SK-N-SH (cell line): Measurements from ENCODE around the gene CASP9. TPM values are rescaled to one million over a fixed set of nuclear protein-coding genes. Genes with fewer than 3 reads are reported as not detected.

Experiments used
- CTCF ChIA-PET: fragments of 300-600, 350-600 bp; formaldehyde crosslinking; extraction: SDS; loops from one replicate; lab custom pipeline; 2021; lab: Yijun Ruan, JAX
- POLR2A ChIA-PET: fragments of 350-600 bp; sonication (Branson Sonifier 250); formaldehyde crosslinking; extraction: SDS; loops from one replicate; lab custom pipeline; 2020; ENCODE audit warnings: antibody characterized with exemption, inconsistent platforms; lab: Yijun Ruan, JAX
- DNase-seq: peaks from one replicate; pipeline ENCODE4 v3.0.0; 2012
- H2AFZ ChIP-seq: fragments of 200-600 bp; sonication (generic); 2 replicates; pipeline ENCODE4 v1.8.1; 2016; ENCODE audit warnings: antibody characterized with exemption, mild to moderate bottlenecking, low read depth
- H3F3A ChIP-seq: fragments of 200-600 bp; sonication (generic); replicated peaks from 2 replicates; pipeline ENCODE3; 2016; ENCODE audit warnings: antibody characterized with exemption, mild to moderate bottlenecking; ENCODE audit not compliant: insufficient read depth
- H3K27ac ChIP-seq, 2 experiments: fragments of 200-500 bp in 1 of 2; fragments of 200-600 bp in 1 of 2; sonication (Bioruptor generic) in 1 of 2; sonication (generic), shearing (Covaris generic) in 1 of 2; 2 replicates each; pipeline versions ENCODE4 v1.5.1 to v1.6.1; 2014 to 2016; ENCODE audit warnings: low read depth in 2 of 2, inconsistent platforms in 1 of 2, low read length in 1 of 2, mild to moderate bottlenecking in 1 of 2, mixed read lengths in 1 of 2
- H3K27me3 ChIP-seq: fragments of 200-600 bp; sonication (generic), shearing (Covaris generic); 2 replicates; pipeline ENCODE4 v1.6.1; 2016; ENCODE audit warnings: mixed run types; ENCODE audit not compliant: insufficient read depth
- H3K36me3 ChIP-seq, 2 experiments: fragments of 200-500 bp in 1 of 2; fragments of 200-600 bp in 1 of 2; sonication (Bioruptor generic) in 1 of 2; sonication (generic) in 1 of 2; replicated peaks in 1 of 2; 2 replicates each; pipeline versions ENCODE3 to v1.5.1; 2014 to 2016; ENCODE audit warnings: low read length in 1 of 2, mild to moderate bottlenecking in 1 of 2; ENCODE audit not compliant: insufficient read depth in 2 of 2, control insufficient read depth in 1 of 2
- H3K4me1 ChIP-seq, 2 experiments: fragments of 200-500 bp in 1 of 2; fragments of 200-600 bp in 1 of 2; sonication (Bioruptor generic) in 1 of 2; sonication (generic), shearing (Covaris generic) in 1 of 2; 2 replicates each; pipeline versions ENCODE4 v1.5.1 to v1.6.1; 2014 to 2016; ENCODE audit warnings: low read depth in 1 of 2, low read length in 1 of 2, mixed run types in 1 of 2; ENCODE audit not compliant: insufficient read depth in 2 of 2, control insufficient read depth in 1 of 2
- H3K4me2 ChIP-seq: fragments of 200-600 bp; sonication (generic), shearing (Covaris generic); 2 replicates; pipeline ENCODE4 v1.6.1; 2017; ENCODE audit warnings: mixed run types
- H3K4me3 ChIP-seq, 2 experiments: fragments of 200-500 bp in 1 of 2; fragments of 200-600 bp in 1 of 2; sonication (Bioruptor generic) in 1 of 2; sonication (generic), shearing (Covaris generic) in 1 of 2; 2 replicates each; pipeline versions ENCODE4 v1.5.1 to v1.8.1; 2014 to 2016; ENCODE audit warnings: low read depth in 2 of 2, inconsistent platforms in 1 of 2, low read length in 1 of 2, mild to moderate bottlenecking in 1 of 2, mixed read lengths in 1 of 2, moderate library complexity in 1 of 2
- H3K79me2 ChIP-seq: fragments of 200-600 bp; sonication (generic); 2 replicates; pipeline ENCODE4 v1.8.1; 2017; ENCODE audit warnings: mild to moderate bottlenecking; ENCODE audit not compliant: insufficient read depth
- H3K9ac ChIP-seq: fragments of 200-600 bp; sonication (generic); 2 replicates; pipeline ENCODE4 v1.6.1; 2017; ENCODE audit warnings: mixed run types
- H3K9me2 ChIP-seq: fragments of 200-600 bp; sonication (generic); 2 replicates; pipeline ENCODE4 v1.6.1; 2017; ENCODE audit warnings: mixed run types
- H3K9me3 ChIP-seq: fragments of 200-600 bp; sonication (generic); 2 replicates; pipeline ENCODE4 v1.6.1; 2017; ENCODE audit warnings: mixed run types, mild to moderate bottlenecking, moderate library complexity
- H4K20me1 ChIP-seq: fragments of 200-600 bp; sonication (generic); 2 replicates; pipeline ENCODE4 v1.6.1; 2017; ENCODE audit warnings: mild to moderate bottlenecking, mixed run types; ENCODE audit not compliant: insufficient read depth
- CTCF ChIP-seq: fragments of 200-600 bp; sonication (generic); IDR thresholded peaks from 2 replicates; pipeline ENCODE4 v1.6.1; 2017; ENCODE audit warnings: antibody characterized with exemption, mild to moderate bottlenecking, moderate library complexity
- ELF1 ChIP-seq: IDR thresholded peaks from 2 replicates; pipeline ENCODE4 v1.4.0; 2012
- FOSL2 ChIP-seq: IDR thresholded peaks from 2 replicates; pipeline ENCODE4 v1.4.0; 2012; ENCODE audit warnings: low read depth, mild to moderate bottlenecking, moderate library complexity, borderline replicate concordance
- FOXJ3 ChIP-seq: sonication (generic); formaldehyde crosslinking; IDR thresholded peaks from 2 replicates; pipeline ENCODE4 v1.5.1; 2020; ENCODE audit warnings: mild to moderate bottlenecking, missing genetic modification reagents
- FOXM1 ChIP-seq: IDR thresholded peaks from 2 replicates; pipeline ENCODE4 v1.4.0; 2012; ENCODE audit warnings: low read depth, mild to moderate bottlenecking
- GABPA ChIP-seq: IDR thresholded peaks from 2 replicates; pipeline ENCODE4 v1.4.0; 2012; ENCODE audit warnings: low read depth, mild to moderate bottlenecking
- GATA2 ChIP-seq: sonication (generic); formaldehyde crosslinking; IDR thresholded peaks from 2 replicates; pipeline ENCODE4 v1.5.0; 2020; ENCODE audit warnings: mild to moderate bottlenecking, missing genetic modification reagents
- IRF3 ChIP-seq: fragments of 150-350 bp; IDR thresholded peaks from 2 replicates; pipeline ENCODE4 v1.6.1; 2016; ENCODE audit warnings: mild to moderate bottlenecking, low read depth, low read length
- JUND ChIP-seq: IDR thresholded peaks from 2 replicates; pipeline ENCODE4 v1.4.0; 2012
- MAX ChIP-seq: IDR thresholded peaks from 2 replicates; pipeline ENCODE4 v1.4.0; 2012; ENCODE audit warnings: low read depth
- NFIC ChIP-seq: IDR thresholded peaks from 2 replicates; pipeline ENCODE4 v1.4.0; 2012; ENCODE audit warnings: borderline replicate concordance
- POLR2AphosphoS5 ChIP-seq: IDR thresholded peaks from 2 replicates; pipeline ENCODE4 v1.6.1; 2012; ENCODE audit warnings: low read depth, low read length
- RAD21 ChIP-seq: IDR thresholded peaks from 2 replicates; pipeline ENCODE4 v1.6.1; 2012; ENCODE audit warnings: mild to moderate bottlenecking, low read length
- RCOR1 ChIP-seq: fragments of 150-350 bp; IDR thresholded peaks from 2 replicates; pipeline ENCODE4 v1.6.1; 2017; ENCODE audit warnings: antibody characterized with exemption, low read length
- RFX5 ChIP-seq: IDR thresholded peaks from 2 replicates; pipeline ENCODE4 v1.6.1; 2012; ENCODE audit warnings: mild to moderate bottlenecking, improper control_type of control experiment, low read length
- RXRA ChIP-seq: IDR thresholded peaks from 2 replicates; pipeline ENCODE4 v1.4.0; 2012; ENCODE audit warnings: low read depth, mild to moderate bottlenecking, borderline replicate concordance
- SIN3A ChIP-seq: IDR thresholded peaks from 2 replicates; pipeline ENCODE4 v1.6.1; 2012; ENCODE audit warnings: low read depth, mild to moderate bottlenecking, low read length, moderate library complexity, borderline replicate concordance
- TAF1 ChIP-seq: IDR thresholded peaks from 2 replicates; pipeline ENCODE4 v1.6.1; 2012; ENCODE audit warnings: low read depth, mild to moderate bottlenecking, low read length, moderate library complexity, borderline replicate concordance
- TCF12 ChIP-seq: IDR thresholded peaks from 2 replicates; pipeline ENCODE4 v1.4.0; 2012
- TEAD4 ChIP-seq: IDR thresholded peaks from 2 replicates; pipeline ENCODE4 v1.4.0; 2012; ENCODE audit warnings: mild to moderate bottlenecking, borderline replicate concordance; ENCODE audit not compliant: insufficient read depth
- USF1 ChIP-seq: IDR thresholded peaks from 2 replicates; pipeline ENCODE4 v1.4.0; 2012; ENCODE audit warnings: low read depth, borderline replicate concordance
- USF2 ChIP-seq: fragments of 150-350 bp; IDR thresholded peaks from 2 replicates; pipeline ENCODE4 v1.6.1; 2017; ENCODE audit warnings: antibody characterized with exemption, low read length, low read depth, borderline replicate concordance
- WGBS: methylation state at CpG from one replicate; pipeline ENCODE4 v1.1.6; 2017; ENCODE audit warnings: low lambda C conversion rate; 5-methylcytosine and 5-hydroxymethylcytosine counted together
- polyA plus RNA-seq, 3 experiments: library from polyadenylated mRNA; depleted of rRNA; stranded (reverse); fragments of >200 nt; gene quantifications; 2 replicates each; pipeline ENCODE4 v1.2.3, GENCODE V29; 2012

Gene CASP9
- polyA plus RNA-seq, 1 of the 3 experiments (the other 2 are of a cell fraction), result 16.9 TPM

- TF ChIP-seq USF1 (peak; percentile 99), POLR2AphosphoS5 (peak; percentile 80), MAX (peak; percentile 89), TCF12 (no peak), GABPA (peak; percentile 32), RAD21 (no peak), FOXM1 (no peak), JUND (no peak), SIN3A (peak; percentile 38; the same call in 1 of the 2 replicates)
- TF ChIP-seq, all 33 proteins: peak for 15
Measured at GRCh38 chr1:15526490-15527339, 2.7 kb upstream of the CASP9 start, which contains the start of gene DNAJC16 (continued).

- no peaks in the 10 kb centered on the region for H3K9me2 ChIP-seq
- peaks cover 6 to 20% of the 10 kb centered on the region in 2 experiments for H3K4me1 ChIP-seq
- peak overlapping the region; percentile 84 to 88 for H3K27ac ChIP-seq
- 16% methylated on average over 9 of the region's 9 CpGs for WGBS
- peaks cover 54% of the 10 kb centered on the region for H3K79me2 ChIP-seq
- no peak for DNase-seq
- TF ChIP-seq FOSL2 (no peak), TEAD4 (no peak), IRF3 (no peak), MAX (no peak), RAD21 (no peak), GABPA (no peak), SIN3A (no peak), USF2 (no peak), GATA2 (CRISPR knock-in tag) (no peak), ELF1 (no peak), RFX5 (no peak), FOXJ3 (CRISPR knock-in tag) (no peak), CTCF (no peak), TAF1 (no peak), RXRA (no peak), RCOR1 (no peak), TCF12 (no peak), NFIC (no peak)
- H3K4me2 ChIP-seq, result peak overlapping the region; percentile 91
- POLR2A ChIA-PET, result no interaction called here
- H3F3A ChIP-seq, result peaks cover 16% of the 10 kb centered on the region
- H2AFZ ChIP-seq, result peak overlapping the region; percentile 90
- peaks cover 10 to 12% of the 10 kb centered on the region in 2 experiments for H3K36me3 ChIP-seq
- H3K4me3 ChIP-seq, result peak overlapping the region; percentile 88 to 89
- no peaks in the 10 kb centered on the region for H3K9me3 ChIP-seq
- peak overlapping the region; percentile 62 for H3K9ac ChIP-seq
- H4K20me1 ChIP-seq, result no peaks in the 10 kb centered on the region; the same call in 1 of the 2 replicates
- CTCF ChIA-PET, result interaction anchor here (1.0 to 1.3 kb wide), 2 partner anchors 202 to 215 kb away, joined by 3 to 4 read pairs; no protein-coding TSS in a partner anchor
- H3K27me3 ChIP-seq, result no peaks in the 10 kb centered on the region
Measured at GRCh38 chr1:15526021-15526489, 2.0 kb upstream of the CASP9 start.
